Measurements from ENCODE around the gene DCDC2C. TPM values are rescaled to one million over a fixed set of nuclear protein-coding genes. Genes with fewer than 3 reads are reported as not detected.

DCDC2C gene
- total RNA-seq, 2 experiments from 2014 or later, result not detected

- H3K9me3 Mint-ChIP-seq, result no peaks in the 10 kb centered on the region
- H3K27me3 Mint-ChIP-seq (ENCODE audit: low read depth), result peaks cover 4% of the 10 kb centered on the region
- no peak overlapping the region for H3K27ac Mint-ChIP-seq
- H3K4me3 Mint-ChIP-seq, result no peak overlapping the region
- H3K4me1 Mint-ChIP-seq (ENCODE audit: low read depth), result no peaks in the 10 kb centered on the region
- intact Hi-C loops (cut with micrococcal nuclease), result no loop called here
- no peaks in the 10 kb centered on the region for H3K36me3 Mint-ChIP-seq (ENCODE audit: low read depth)
- CTCF ChIA-PET, result no interaction called here
- no peak for DNase-seq
Observed at GRCh38 chr2:3678212-3678611, 25.2 kb upstream of the DCDC2C start.

- Mint-ChIP-seq H3K36me3 (ENCODE audit: low read depth) (no peaks in the 10 kb centered on the region), H3K4me3 (no peak overlapping the region), H3K9me3 (no peaks in the 10 kb centered on the region), H3K4me1 (ENCODE audit: low read depth) (no peaks in the 10 kb centered on the region), H3K27me3 (ENCODE audit: low read depth) (peaks cover 4% of the 10 kb centered on the region), H3K27ac (no peak overlapping the region)
- intact Hi-C loops (cut with micrococcal nuclease), result no loop called here
- CTCF ChIA-PET, result no interaction called here
- DNase-seq, result no peak
Observed at GRCh38 chr2:3679180-3679579, 24.2 kb upstream of the DCDC2C start.

- Mint-ChIP-seq H3K4me3 (no peak overlapping the region), H3K9me3 (no peaks in the 10 kb centered on the region), H3K36me3 (ENCODE audit: low read depth) (no peaks in the 10 kb centered on the region), H3K27ac (no peak overlapping the region), H3K27me3 (ENCODE audit: low read depth) (peaks cover 6% of the 10 kb centered on the region), H3K4me1 (ENCODE audit: low read depth) (no peaks in the 10 kb centered on the region)
- no peak for DNase-seq
- intact Hi-C loops (cut with micrococcal nuclease), result no loop called here
- CTCF ChIA-PET, result no interaction called here
Observed at GRCh38 chr2:3679616-3680393, 23.6 kb upstream of the DCDC2C start.

- DNase-seq, result no peak
- no peak overlapping the region for H3K27ac Mint-ChIP-seq
- peaks cover 7% of the 10 kb centered on the region for H3K27me3 Mint-ChIP-seq (ENCODE audit: low read depth)
- H3K4me3 Mint-ChIP-seq, result no peak overlapping the region
- intact Hi-C loops (cut with micrococcal nuclease), result no loop called here
- H3K36me3 Mint-ChIP-seq (ENCODE audit: low read depth), result no peaks in the 10 kb centered on the region
- no peaks in the 10 kb centered on the region for H3K9me3 Mint-ChIP-seq
- CTCF ChIA-PET, result no interaction called here
- H3K4me1 Mint-ChIP-seq (ENCODE audit: low read depth), result no peaks in the 10 kb centered on the region
Observed at GRCh38 chr2:3680548-3681345, 22.6 kb upstream of the DCDC2C start.

- Mint-ChIP-seq H3K36me3 (ENCODE audit: low read depth) (no peaks in the 10 kb centered on the region), H3K27me3 (ENCODE audit: low read depth) (peaks cover 7% of the 10 kb centered on the region)
Observed at GRCh38 chr2:3681625-3682024, 21.8 kb upstream of the DCDC2C start.

GRCh38 chr2:3682811-3683210 lies 20.6 kb upstream of the DCDC2C start:
- H3K9me3 Mint-ChIP-seq, result no peaks in the 10 kb centered on the region

More at GRCh38 chr2:3681625-3682024, 21.8 kb upstream of the DCDC2C start:
- H3K4me1 Mint-ChIP-seq (ENCODE audit: low read depth), result no peaks in the 10 kb centered on the region
- no peaks in the 10 kb centered on the region for H3K9me3 Mint-ChIP-seq
- no peak overlapping the region for H3K27ac Mint-ChIP-seq
- no peak for DNase-seq
- intact Hi-C loops (cut with micrococcal nuclease), result no loop called here
- CTCF ChIA-PET, result no interaction called here
- H3K4me3 Mint-ChIP-seq, result no peak overlapping the region

GRCh38 chr2:3683748-3684454 lies 19.5 kb upstream of the DCDC2C start:
- H3K9me3 Mint-ChIP-seq, result no peaks in the 10 kb centered on the region
- no peaks in the 10 kb centered on the region for H3K36me3 Mint-ChIP-seq (ENCODE audit: low read depth)
- H3K4me1 Mint-ChIP-seq (ENCODE audit: low read depth), result no peaks in the 10 kb centered on the region
- CTCF ChIA-PET, result no interaction called here
- intact Hi-C loops (cut with micrococcal nuclease), result no loop called here
- H3K27ac Mint-ChIP-seq, result no peak overlapping the region
- H3K4me3 Mint-ChIP-seq, result no peak overlapping the region
- DNase-seq, result no peak
- H3K27me3 Mint-ChIP-seq (ENCODE audit: low read depth), result peaks cover 9% of the 10 kb centered on the region

More at GRCh38 chr2:3682811-3683210, 20.6 kb upstream of the DCDC2C start:
- Mint-ChIP-seq H3K4me1 (ENCODE audit: low read depth) (no peaks in the 10 kb centered on the region), H3K27ac (no peak overlapping the region), H3K36me3 (ENCODE audit: low read depth) (no peaks in the 10 kb centered on the region), H3K4me3 (no peak overlapping the region), H3K27me3 (ENCODE audit: low read depth) (peaks cover 9% of the 10 kb centered on the region)
- no peak for DNase-seq
- intact Hi-C loops (cut with micrococcal nuclease), result no loop called here
- CTCF ChIA-PET, result no interaction called here

GRCh38 chr2:3689998-3690748 lies 13.2 kb upstream of the DCDC2C start:
- Mint-ChIP-seq H3K27me3 (ENCODE audit: low read depth) (peaks cover 14% of the 10 kb centered on the region), H3K9me3 (peaks cover 6% of the 10 kb centered on the region), H3K4me3 (no peak overlapping the region), H3K4me1 (ENCODE audit: low read depth) (no peaks in the 10 kb centered on the region), H3K27ac (no peak overlapping the region), H3K36me3 (ENCODE audit: low read depth) (no peaks in the 10 kb centered on the region)
- CTCF ChIA-PET, result interaction anchor here (2.0 kb wide), 1 partner anchor 38 kb away, joined by 8 read pairs; no protein-coding TSS in a partner anchor
- intact Hi-C loops (cut with micrococcal nuclease), result no loop called here
- no peak for DNase-seq

GRCh38 chr2:3692375-3692774 lies 11.0 kb upstream of the DCDC2C start:
- intact Hi-C loops (cut with micrococcal nuclease), result loop anchor here (1.0 kb wide), 1 partner anchor 89 kb away; no protein-coding TSS in a partner anchor
- CTCF ChIA-PET, result interaction anchor here (1.4 to 2.0 kb wide), 2 partner anchors 36 to 87 kb away, joined by 4 to 8 read pairs; no protein-coding TSS in a partner anchor
- no peak overlapping the region for H3K4me3 Mint-ChIP-seq
- H3K4me1 Mint-ChIP-seq (ENCODE audit: low read depth), result no peaks in the 10 kb centered on the region
- H3K27me3 Mint-ChIP-seq (ENCODE audit: low read depth), result peaks cover 13% of the 10 kb centered on the region
- H3K27ac Mint-ChIP-seq, result no peak overlapping the region
- no peak for DNase-seq
- no peaks in the 10 kb centered on the region for H3K36me3 Mint-ChIP-seq (ENCODE audit: low read depth)
- peaks cover 6% of the 10 kb centered on the region for H3K9me3 Mint-ChIP-seq

- Mint-ChIP-seq H3K27me3 (ENCODE audit: low read depth) (peaks cover 30% of the 10 kb centered on the region), H3K9me3 (no peaks in the 10 kb centered on the region), H3K4me3 (no peak overlapping the region), H3K27ac (no peak overlapping the region), H3K4me1 (ENCODE audit: low read depth) (no peaks in the 10 kb centered on the region), H3K36me3 (ENCODE audit: low read depth) (no peaks in the 10 kb centered on the region)
- intact Hi-C loops (cut with micrococcal nuclease), result no loop called here
- DNase-seq, result no peak
- CTCF ChIA-PET, result no interaction called here
Observed at GRCh38 chr2:3696545-3696944, 6.8 kb upstream of the DCDC2C start.

- H3K27me3 Mint-ChIP-seq (ENCODE audit: low read depth), result peaks cover 43% of the 10 kb centered on the region
Observed at GRCh38 chr2:3701071-3701470, 2.3 kb upstream of the DCDC2C start.

More at GRCh38 chr2:3701071-3701470, 2.3 kb upstream of the DCDC2C start:
- CTCF ChIA-PET, result no interaction called here
- no peaks in the 10 kb centered on the region for H3K36me3 Mint-ChIP-seq (ENCODE audit: low read depth)
- no peaks in the 10 kb centered on the region for H3K4me1 Mint-ChIP-seq (ENCODE audit: low read depth)
- no peaks in the 10 kb centered on the region for H3K9me3 Mint-ChIP-seq
- no peak for DNase-seq
- intact Hi-C loops (cut with micrococcal nuclease), result no loop called here
- H3K27ac Mint-ChIP-seq, result no peak overlapping the region
- no peak overlapping the region for H3K4me3 Mint-ChIP-seq

All from activated naive CD4-positive, alpha-beta T cell treated with anti-CD3 and anti-CD28 coated beads for 36 hours (primary cell).